ENCODE results near the gene DEFB131A. TPM values are rescaled to one million over a fixed set of nuclear protein-coding genes. Genes with fewer than 3 reads are reported as not detected.
"Not testable (repeated sequence)": the region's sequence is repeated elsewhere in the genome, so short reads cannot be mapped to it uniquely, and the experiment has no call there.

DEFB131A gene
- total RNA-seq (not detected), polyA plus RNA-seq (not detected)

- H3K4me1 Mint-ChIP-seq; H3K27ac Mint-ChIP-seq; H3K36me3 Mint-ChIP-seq; H3K36me3 ChIP-seq (ENCODE audit: insufficient read depth, low read length); H3K9me3 Mint-ChIP-seq; H3K4me1 ChIP-seq (ENCODE audit: insufficient read depth, low read length); POLR2A ChIA-PET (ENCODE audit: partially characterized antibody); H3K4me3 Mint-ChIP-seq; DNase-seq; H3K27me3 ChIP-seq (ENCODE audit: insufficient read depth, low read length); intact Hi-C loops (cut with micrococcal nuclease); H3K27me3 Mint-ChIP-seq; H3K9me3 ChIP-seq (ENCODE audit: control insufficient read depth in 1 of 2, low read length in 2 of 2); H3K27ac ChIP-seq (ENCODE audit: low read depth, low read length); CTCF ChIA-PET (ENCODE audit: partially characterized antibody); H3K4me3 ChIP-seq (ENCODE audit: low read length in 2 of 2): not testable (repeated sequence)
Observed at GRCh38 chr4:9444114-9444513, at the start of gene DEFB131A. TSS of gene DEFB131A (plus strand) at chr4:9444414. CDS start at chr4:9444534, 120 bp downstream.

GRCh38 chr4:9405774-9406173 lies 38.4 kb upstream of the DEFB131A start:
- intact Hi-C loops (cut with micrococcal nuclease); DNase-seq; POLR2A ChIA-PET (ENCODE audit: partially characterized antibody); H3K9me3 ChIP-seq (ENCODE audit: control insufficient read depth in 1 of 2, low read length in 2 of 2); H3K4me3 ChIP-seq (ENCODE audit: low read length in 2 of 2); CTCF ChIA-PET (ENCODE audit: partially characterized antibody); H3K9me3 Mint-ChIP-seq; H3K36me3 Mint-ChIP-seq; H3K4me3 Mint-ChIP-seq; H3K4me1 Mint-ChIP-seq; H3K27me3 Mint-ChIP-seq; H3K4me1 ChIP-seq (ENCODE audit: insufficient read depth, low read length); H3K36me3 ChIP-seq (ENCODE audit: insufficient read depth, low read length); H3K27me3 ChIP-seq (ENCODE audit: insufficient read depth, low read length); H3K27ac ChIP-seq (ENCODE audit: low read depth, low read length); H3K27ac Mint-ChIP-seq: not testable (repeated sequence)

- H3K9me3 ChIP-seq (ENCODE audit: control insufficient read depth in 1 of 2, low read length in 2 of 2); H3K9me3 Mint-ChIP-seq; H3K4me3 ChIP-seq (ENCODE audit: low read length in 2 of 2); POLR2A ChIA-PET (ENCODE audit: partially characterized antibody); H3K27me3 ChIP-seq (ENCODE audit: insufficient read depth, low read length); H3K27ac ChIP-seq (ENCODE audit: low read depth, low read length); H3K36me3 ChIP-seq (ENCODE audit: insufficient read depth, low read length); intact Hi-C loops (cut with micrococcal nuclease); H3K27me3 Mint-ChIP-seq; H3K4me1 Mint-ChIP-seq; H3K36me3 Mint-ChIP-seq; H3K4me1 ChIP-seq (ENCODE audit: insufficient read depth, low read length); H3K27ac Mint-ChIP-seq; CTCF ChIA-PET (ENCODE audit: partially characterized antibody); H3K4me3 Mint-ChIP-seq; DNase-seq: not testable (repeated sequence)
Observed at GRCh38 chr4:9406491-9406890, 37.7 kb upstream of the DEFB131A start.

GRCh38 chr4:9409793-9410192 lies 34.4 kb upstream of the DEFB131A start:
- Histone ChIP-seq H3K4me3 (ENCODE audit: low read length in 2 of 2) (no peak overlapping the region), H3K36me3 (ENCODE audit: insufficient read depth, low read length) (no peaks in the 10 kb centered on the region), H3K4me1 (ENCODE audit: insufficient read depth, low read length) (no peaks in the 10 kb centered on the region), H3K9me3 (ENCODE audit: control insufficient read depth in 1 of 2, low read length in 2 of 2) (no peaks in the 10 kb centered on the region), H3K27ac (ENCODE audit: low read depth, low read length) (no peak overlapping the region), H3K27me3 (ENCODE audit: insufficient read depth, low read length) (no peaks in the 10 kb centered on the region)
- Mint-ChIP-seq H3K4me1 (no peaks in the 10 kb centered on the region), H3K36me3 (no peaks in the 10 kb centered on the region), H3K27ac (no peak overlapping the region), H3K4me3 (no peak overlapping the region), H3K9me3 (peaks cover 0 to 15% (median 6%) of the 10 kb centered on the region in 8 donors), H3K27me3 (peaks cover 1 to 2% of the 10 kb centered on the region in 2 donors)
- CTCF ChIA-PET (ENCODE audit: partially characterized antibody) = no interaction called here
- intact Hi-C loops (cut with micrococcal nuclease) = no loop called here
- DNase-seq = no peak
- POLR2A ChIA-PET (ENCODE audit: partially characterized antibody) = no interaction called here

GRCh38 chr4:9421884-9422455 lies 22.2 kb upstream of the DEFB131A start:
- not testable (repeated sequence) for DNase-seq

GRCh38 chr4:9425916-9426315 lies 18.3 kb upstream of the DEFB131A start:
- H3K27me3 ChIP-seq (ENCODE audit: insufficient read depth, low read length); H3K27ac ChIP-seq (ENCODE audit: low read depth, low read length); H3K9me3 Mint-ChIP-seq; H3K9me3 ChIP-seq (ENCODE audit: control insufficient read depth in 1 of 2, low read length in 2 of 2); POLR2A ChIA-PET (ENCODE audit: partially characterized antibody); H3K4me1 Mint-ChIP-seq; DNase-seq; H3K36me3 Mint-ChIP-seq; H3K4me3 Mint-ChIP-seq; intact Hi-C loops (cut with micrococcal nuclease); H3K4me1 ChIP-seq (ENCODE audit: insufficient read depth, low read length); H3K27me3 Mint-ChIP-seq; CTCF ChIA-PET (ENCODE audit: partially characterized antibody); H3K4me3 ChIP-seq (ENCODE audit: low read length in 2 of 2); H3K27ac Mint-ChIP-seq; H3K36me3 ChIP-seq (ENCODE audit: insufficient read depth, low read length): not testable (repeated sequence)

More at GRCh38 chr4:9421884-9422455, 22.2 kb upstream of the DEFB131A start:
- POLR2A ChIA-PET (ENCODE audit: partially characterized antibody); H3K9me3 ChIP-seq (ENCODE audit: control insufficient read depth in 1 of 2, low read length in 2 of 2); H3K27me3 ChIP-seq (ENCODE audit: insufficient read depth, low read length); H3K36me3 Mint-ChIP-seq; H3K4me1 Mint-ChIP-seq; CTCF ChIA-PET (ENCODE audit: partially characterized antibody); H3K27me3 Mint-ChIP-seq; H3K27ac ChIP-seq (ENCODE audit: low read depth, low read length); H3K27ac Mint-ChIP-seq; H3K4me3 ChIP-seq (ENCODE audit: low read length in 2 of 2); H3K4me1 ChIP-seq (ENCODE audit: insufficient read depth, low read length); H3K36me3 ChIP-seq (ENCODE audit: insufficient read depth, low read length); H3K4me3 Mint-ChIP-seq; intact Hi-C loops (cut with micrococcal nuclease): not testable (repeated sequence)
- H3K9me3 Mint-ChIP-seq = peaks cover 0 to 12% (median 4%) of the 10 kb centered on the region in 8 donors

- H3K27ac Mint-ChIP-seq; H3K27ac ChIP-seq (ENCODE audit: low read depth, low read length); intact Hi-C loops (cut with micrococcal nuclease); POLR2A ChIA-PET (ENCODE audit: partially characterized antibody); H3K4me3 Mint-ChIP-seq; H3K4me3 ChIP-seq (ENCODE audit: low read length in 2 of 2); H3K27me3 Mint-ChIP-seq; H3K4me1 ChIP-seq (ENCODE audit: insufficient read depth, low read length); H3K36me3 ChIP-seq (ENCODE audit: insufficient read depth, low read length); H3K36me3 Mint-ChIP-seq; CTCF ChIA-PET (ENCODE audit: partially characterized antibody); H3K9me3 Mint-ChIP-seq; DNase-seq; H3K27me3 ChIP-seq (ENCODE audit: insufficient read depth, low read length); H3K4me1 Mint-ChIP-seq; H3K9me3 ChIP-seq (ENCODE audit: control insufficient read depth in 1 of 2, low read length in 2 of 2): not testable (repeated sequence)
Observed at GRCh38 chr4:9430061-9430460, 14.2 kb upstream of the DEFB131A start.

- H3K9me3 Mint-ChIP-seq; intact Hi-C loops (cut with micrococcal nuclease); H3K36me3 Mint-ChIP-seq; H3K27me3 ChIP-seq (ENCODE audit: insufficient read depth, low read length); H3K4me3 Mint-ChIP-seq; H3K27ac Mint-ChIP-seq; H3K4me1 Mint-ChIP-seq; CTCF ChIA-PET (ENCODE audit: partially characterized antibody); H3K4me3 ChIP-seq (ENCODE audit: low read length in 2 of 2); DNase-seq; H3K9me3 ChIP-seq (ENCODE audit: control insufficient read depth in 1 of 2, low read length in 2 of 2); H3K27me3 Mint-ChIP-seq; H3K27ac ChIP-seq (ENCODE audit: low read depth, low read length); H3K36me3 ChIP-seq (ENCODE audit: insufficient read depth, low read length); H3K4me1 ChIP-seq (ENCODE audit: insufficient read depth, low read length); POLR2A ChIA-PET (ENCODE audit: partially characterized antibody): not testable (repeated sequence)
Observed at GRCh38 chr4:9433320-9433719, 10.9 kb upstream of the DEFB131A start.
